PC-9 (cell line): ENCODE results near the gene HSPG2. TPM values are rescaled to one million over a fixed set of nuclear protein-coding genes. Genes with fewer than 3 reads are reported as not detected.

ENCODE experiments used
- BruUV-seq: library from RNA; stranded (reverse); fragments of 400-500 nt; replicated peaks from 2 replicates; lab custom pipeline; 2021; lab: Mats Ljungman, UMichigan
- CTCF ChIA-PET: fragments of 300-600 bp; sonication (Branson Sonifier 250); formaldehyde crosslinking; loops from one replicate; lab custom pipeline; 2022; ENCODE audit warnings: antibody characterized with exemption; lab: Charles Lee
- POLR2A ChIA-PET: fragments of 300-600 bp; sonication (Branson Sonifier 250); formaldehyde crosslinking; loops from one replicate; lab custom pipeline; 2022; ENCODE audit warnings: antibody characterized with exemption; ENCODE audit not compliant: unreplicated experiment; lab: Charles Lee
- DNase-seq, 2 experiments: peaks; one replicate each; pipeline versions ENCODE4 v3.0.0 to v3.0.0-alpha.2; 2015 to 2022; ENCODE audit warnings: mixed read lengths in 1 of 2
- H2AFZ ChIP-seq: fragments of 200-600 bp; sonication (generic); 2 replicates; pipeline ENCODE4 v1.8.1; 2017; ENCODE audit warnings: antibody characterized with exemption
- H3F3A ChIP-seq: fragments of 200-600 bp; sonication (generic); 2 replicates; pipeline ENCODE4 v1.8.1; 2017; ENCODE audit warnings: antibody characterized with exemption, mild to moderate bottlenecking, low read depth; ENCODE audit not compliant: insufficient read depth
- H3K27ac ChIP-seq: fragments of 200-600 bp; sonication (generic); 2 replicates; pipeline ENCODE4 v1.6.1; 2016; ENCODE audit warnings: mixed run types
- H3K27me3 ChIP-seq: fragments of 200-600 bp; sonication (generic); 2 replicates; pipeline ENCODE4 v1.6.1; 2016; ENCODE audit warnings: low read depth, mixed run types; ENCODE audit not compliant: insufficient read depth
- H3K36me3 ChIP-seq: fragments of 200-600 bp; sonication (generic); 2 replicates; pipeline ENCODE4 v1.6.1; 2016; ENCODE audit warnings: low read depth, mixed run types
- H3K4me1 ChIP-seq: fragments of 200-600 bp; sonication (generic); replicated peaks from 2 replicates; pipeline ENCODE4 v1.6.1; 2016; ENCODE audit warnings: mixed run types; ENCODE audit not compliant: insufficient read depth
- H3K4me2 ChIP-seq: fragments of 200-600 bp; sonication (generic); 2 replicates; pipeline ENCODE4 v1.6.1; 2017; ENCODE audit warnings: mixed run types
- H3K4me3 ChIP-seq: fragments of 200-600 bp; sonication (generic); 2 replicates; pipeline ENCODE4 v1.6.1; 2016; ENCODE audit warnings: mixed run types
- H3K79me2 ChIP-seq: fragments of 200-600 bp; sonication (generic); 2 replicates; pipeline ENCODE4 v1.6.1; 2017; ENCODE audit warnings: low read depth, mixed run types
- H3K9me2 ChIP-seq: fragments of 200-600 bp; sonication (generic); 2 replicates; pipeline ENCODE4 v1.8.1; 2017; ENCODE audit warnings: mild to moderate bottlenecking; ENCODE audit not compliant: insufficient read depth
- H3K9me3 ChIP-seq: fragments of 200-600 bp; sonication (generic); 2 replicates; pipeline ENCODE4 v1.8.1; 2016; ENCODE audit warnings: low read depth; ENCODE audit not compliant: insufficient read depth
- H4K20me1 ChIP-seq: fragments of 200-600 bp; sonication (generic); 2 replicates; pipeline ENCODE4 v1.8.1; 2017; ENCODE audit not compliant: insufficient read depth
- CTCF ChIP-seq: fragments of 200-600 bp; sonication (generic); conservative IDR thresholded peaks from 2 replicates; pipeline ENCODE4 v1.6.1; 2017; ENCODE audit warnings: mixed run types, antibody characterized with exemption, mild to moderate bottlenecking, moderate library complexity
- EZH2 ChIP-seq: fragments of 200-600 bp; sonication (generic); IDR thresholded peaks from 2 replicates; pipeline ENCODE4 v1.8.0; 2017; ENCODE audit warnings: antibody characterized with exemption, low read depth
- intact Hi-C: fragments of 100-400 bp; cut with micrococcal nuclease; formaldehyde crosslinking; loops from one replicate; pipeline ENCODE4 v1.10.0; 2022; ENCODE audit not compliant: unreplicated experiment
- total RNA-seq: library from RNA; stranded (reverse); gene quantifications from 2 replicates; pipeline ENCODE4 v1.2.3, GENCODE V29; 2021

The HSPG2 gene
- total RNA-seq, 1 experiment from 2014 or later = 126 TPM

GRCh38 chr1:21900766-21901472 lies 36.2 kb downstream of the HSPG2 start:
- BruUV-seq = no TSS peak
- no peak for DNase-seq
- Histone ChIP-seq H3K27me3 (no peaks in the 10 kb centered on the region), H3K9me3 (no peaks in the 10 kb centered on the region), H3K79me2 (no peaks in the 10 kb centered on the region), H3K4me2 (no peak overlapping the region), H3F3A (no peaks in the 10 kb centered on the region), H4K20me1 (no peaks in the 10 kb centered on the region; the same call in 1 of the 2 replicates), H3K36me3 (no peaks in the 10 kb centered on the region), H3K9me2 (no peaks in the 10 kb centered on the region), H3K4me1 (no peaks in the 10 kb centered on the region), H3K4me3 (no peak overlapping the region), H3K27ac (no peak overlapping the region), H2AFZ (no peak overlapping the region)
- CTCF ChIA-PET = interaction anchor here (0.6 kb wide), 1 partner anchor 44 kb away, joined by 6 read pairs; no protein-coding TSS in a partner anchor
- intact Hi-C loops = no loop called here
- POLR2A ChIA-PET = no interaction called here
- TF ChIP-seq EZH2 = no peak
- TF ChIP-seq CTCF = no peak

GRCh38 chr1:21899987-21900386 lies 37.1 kb downstream of the HSPG2 start:
- no TSS peak for BruUV-seq
- no peaks in the 10 kb centered on the region for H3K9me2 ChIP-seq
- no peaks in the 10 kb centered on the region for H3K36me3 ChIP-seq
- no peaks in the 10 kb centered on the region for H3K79me2 ChIP-seq
- no peaks in the 10 kb centered on the region for H3K27me3 ChIP-seq
- H3K9me3 ChIP-seq = no peaks in the 10 kb centered on the region
- no peak overlapping the region for H3K27ac ChIP-seq
- no peak overlapping the region for H2AFZ ChIP-seq
- no peak for DNase-seq
- intact Hi-C loops = no loop called here
- H3K4me2 ChIP-seq = no peak overlapping the region
- POLR2A ChIA-PET = no interaction called here
- no peaks in the 10 kb centered on the region; the same call in 1 of the 2 replicates for H4K20me1 ChIP-seq
- no peak for TF ChIP-seq EZH2
- H3K4me1 ChIP-seq = no peaks in the 10 kb centered on the region
- no peak overlapping the region for H3K4me3 ChIP-seq
- H3F3A ChIP-seq = no peaks in the 10 kb centered on the region
- CTCF ChIA-PET = no interaction called here

GRCh38 chr1:21899267-21899810 lies 37.8 kb downstream of the HSPG2 start:
- Histone ChIP-seq H3K27ac (no peak overlapping the region), H3K9me2 (no peaks in the 10 kb centered on the region), H3K79me2 (no peaks in the 10 kb centered on the region), H3F3A (no peaks in the 10 kb centered on the region), H2AFZ (no peak overlapping the region), H3K9me3 (no peaks in the 10 kb centered on the region), H3K36me3 (no peaks in the 10 kb centered on the region), H3K4me1 (no peaks in the 10 kb centered on the region), H3K27me3 (no peaks in the 10 kb centered on the region), H4K20me1 (no peaks in the 10 kb centered on the region; the same call in 1 of the 2 replicates), H3K4me3 (no peak overlapping the region), H3K4me2 (no peak overlapping the region)
- no peak for DNase-seq
- ChIA-PET POLR2A (no interaction called here), CTCF (no interaction called here)
- TF ChIP-seq CTCF = no peak
- intact Hi-C loops = no loop called here
- BruUV-seq = no TSS peak
